Pulmonary artery endothelial cell (primary cell): ENCODE data around the gene ADAMTS17. TPM values are rescaled to one million over a fixed set of nuclear protein-coding genes. Genes with fewer than 3 reads are reported as not detected.

Experiments used
- DNase-seq: peaks from one replicate; pipeline ENCODE4 v3.0.0-alpha.2; 2011; ENCODE audit warnings: low read depth, low spot score
- total RNA-seq: library from RNA; depleted of rRNA; stranded (reverse); fragments of >200 nt; gene quantifications from 2 replicates; pipeline ENCODE4 v1.2.3, GENCODE V29; 2014

Gene ADAMTS17
- total RNA-seq, 1 donor from 2014 or later, result 0.13 TPM

- no peak for DNase-seq
Measured at GRCh38 chr15:100174159-100174903, 167.4 kb downstream of the ADAMTS17 start.

- DNase-seq, result no peak
Measured at GRCh38 chr15:100172356-100173024, 169.3 kb downstream of the ADAMTS17 start.

DNA sequence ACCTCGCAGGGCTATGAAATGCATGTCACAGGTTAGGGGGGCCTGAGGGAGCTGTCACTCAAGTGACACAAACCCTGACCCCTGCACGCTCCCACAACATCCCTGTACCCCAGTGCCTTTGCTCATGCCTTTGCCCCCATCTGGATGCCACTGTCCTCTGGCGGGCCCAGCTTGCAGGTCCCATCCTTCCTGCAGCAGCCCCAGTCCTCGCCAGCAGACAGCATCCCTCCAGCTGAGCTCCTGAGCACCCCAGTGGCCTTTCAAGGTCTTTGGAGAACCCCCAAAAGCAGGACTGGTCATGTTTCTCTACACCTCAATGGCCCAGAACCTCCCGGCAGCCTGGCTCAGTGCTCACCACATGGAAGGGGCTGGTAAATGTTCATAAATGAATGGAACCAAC lies 170.4 kb downstream of the ADAMTS17 start:
- no peak for DNase-seq

GRCh38 chr15:100170291-100171210 lies 171.2 kb downstream of the ADAMTS17 start:
- DNase-seq, result no peak

- no peak for DNase-seq
Measured at GRCh38 chr15:100169615-100170290, 172.0 kb downstream of the ADAMTS17 start.

GRCh38 chr15:100168787-100169186 lies 173.0 kb downstream of the ADAMTS17 start:
- no peak for DNase-seq

DNA sequence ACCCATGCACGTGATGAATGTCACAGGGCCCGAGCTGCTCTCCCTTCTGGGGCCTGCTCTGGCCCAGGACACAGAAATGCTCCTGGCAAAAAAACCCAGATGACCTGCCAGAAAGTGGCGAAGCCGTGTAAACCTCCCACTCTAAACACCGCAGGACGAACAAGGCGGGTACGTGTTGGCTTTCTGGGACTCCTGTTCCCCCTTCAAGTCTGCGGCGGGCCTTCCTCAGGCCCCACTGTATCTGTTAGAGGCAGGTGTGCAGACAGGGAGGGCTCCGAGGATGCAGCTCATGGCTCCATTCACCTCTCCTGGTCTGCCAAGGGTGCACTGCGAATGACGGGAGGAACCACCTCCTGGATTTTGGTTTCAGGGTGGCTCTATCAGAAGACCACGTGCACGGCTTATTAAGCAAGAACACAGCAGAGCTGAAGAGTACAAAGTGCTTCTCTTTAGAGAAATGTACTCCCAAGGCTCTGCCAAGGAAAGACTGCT lies 173.8 kb downstream of the ADAMTS17 start:
- DNase-seq, result no peak

DNA sequence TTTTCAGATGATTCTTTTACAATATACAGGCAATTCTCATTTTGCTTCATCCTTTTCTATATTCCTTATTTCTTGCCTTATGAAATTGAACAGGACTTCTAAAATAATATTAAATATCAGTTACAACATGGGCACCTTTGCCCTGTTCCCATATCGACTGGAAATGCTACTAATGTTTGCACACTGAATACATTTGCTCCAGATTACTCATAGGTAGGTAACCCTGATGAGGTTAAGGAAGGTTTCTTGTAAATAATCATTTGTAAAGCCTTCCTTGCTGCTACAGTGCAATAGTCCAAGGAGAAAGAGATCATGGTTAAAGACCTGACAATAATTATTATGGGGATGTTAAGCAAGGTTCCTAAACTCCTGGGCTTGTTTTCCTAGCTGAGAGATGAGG lies 175.5 kb downstream of the ADAMTS17 start:
- DNase-seq, result no peak

GRCh38 chr15:100163961-100164360 lies 177.8 kb downstream of the ADAMTS17 start:
- no peak for DNase-seq

DNA sequence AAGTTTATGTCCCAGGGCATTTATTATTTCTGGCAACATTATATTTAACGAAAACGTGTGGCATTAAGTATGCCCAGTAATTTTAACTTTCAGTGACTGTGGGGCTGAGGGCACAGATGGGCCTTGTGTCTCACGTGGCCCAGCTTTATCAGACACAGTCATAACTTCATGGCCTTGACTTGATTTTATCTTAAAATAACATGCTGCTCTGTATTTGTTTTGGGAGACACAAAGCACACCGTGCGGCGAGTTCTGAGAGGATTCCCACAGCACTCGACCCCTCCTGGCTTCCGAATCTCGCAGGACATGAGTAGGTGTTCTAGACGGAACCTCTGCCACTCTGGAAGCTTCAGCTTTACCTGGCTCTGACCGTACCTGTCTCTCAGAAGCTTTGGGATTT lies 180.8 kb downstream of the ADAMTS17 start:
- DNase-seq, result no peak

DNA sequence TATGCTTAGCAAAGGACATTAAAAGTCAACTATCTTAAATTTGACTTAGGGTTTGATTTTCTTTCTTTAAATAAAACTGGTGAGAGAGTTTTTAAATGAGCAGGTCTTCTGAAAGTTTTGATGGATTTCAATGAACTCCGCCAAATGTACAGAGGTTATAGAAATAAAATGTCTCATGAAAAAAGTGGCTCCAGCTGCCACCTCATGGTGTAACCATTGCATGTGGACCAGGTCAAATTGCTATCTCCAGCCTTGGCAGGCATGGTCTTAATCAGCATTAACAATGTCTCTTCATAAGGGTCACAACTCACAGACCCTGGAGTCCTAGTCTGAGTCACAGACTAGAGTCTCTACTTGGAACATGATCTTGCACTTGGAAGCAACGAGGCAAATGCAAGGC lies 182.3 kb downstream of the ADAMTS17 start:
- DNase-seq, result no peak

DNA sequence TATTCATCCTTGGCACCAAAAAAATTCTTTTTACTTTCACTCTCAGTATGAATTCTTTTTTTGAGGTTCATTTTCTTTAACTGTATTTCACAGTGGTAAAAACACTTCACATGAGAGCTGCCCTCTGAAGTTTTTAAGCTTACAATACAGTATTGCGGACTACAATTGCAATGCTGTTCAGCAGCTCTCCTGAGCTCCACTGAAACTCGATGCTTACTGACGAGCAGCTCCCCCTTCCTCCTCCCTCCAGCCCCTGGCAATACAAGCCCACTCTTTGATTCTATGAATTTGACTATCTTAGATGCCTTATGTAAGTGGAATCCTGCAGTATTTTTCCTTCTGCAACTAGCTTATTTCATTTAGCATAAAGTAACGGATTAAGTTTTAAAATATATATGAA lies 183.4 kb downstream of the ADAMTS17 start:
- no peak for DNase-seq

- no peak for DNase-seq
Measured at GRCh38 chr15:100156201-100156600, 185.6 kb downstream of the ADAMTS17 start.

DNA sequence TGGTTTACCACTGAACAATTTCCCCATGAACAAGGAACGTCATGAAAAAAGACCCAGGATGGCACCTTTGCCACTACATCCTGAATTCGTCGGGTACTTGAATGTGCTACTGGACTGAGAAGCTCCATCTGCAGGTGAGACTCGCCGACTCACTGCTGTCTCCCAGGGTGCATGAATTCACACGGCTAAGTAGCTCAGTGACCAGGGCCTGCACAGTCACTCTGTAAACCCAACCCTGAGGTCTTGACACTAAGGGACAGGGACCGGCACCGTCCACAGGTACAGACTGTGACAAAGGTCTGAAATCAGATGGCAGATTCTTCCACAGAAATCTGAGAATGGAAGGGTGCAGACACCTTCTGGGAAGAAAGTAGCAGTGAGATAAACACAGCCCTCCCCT lies 187.4 kb downstream of the ADAMTS17 start:
- DNase-seq, result no peak

- DNase-seq, result no peak
Measured at GRCh38 chr15:100152463-100152862, 189.3 kb downstream of the ADAMTS17 start.

DNA sequence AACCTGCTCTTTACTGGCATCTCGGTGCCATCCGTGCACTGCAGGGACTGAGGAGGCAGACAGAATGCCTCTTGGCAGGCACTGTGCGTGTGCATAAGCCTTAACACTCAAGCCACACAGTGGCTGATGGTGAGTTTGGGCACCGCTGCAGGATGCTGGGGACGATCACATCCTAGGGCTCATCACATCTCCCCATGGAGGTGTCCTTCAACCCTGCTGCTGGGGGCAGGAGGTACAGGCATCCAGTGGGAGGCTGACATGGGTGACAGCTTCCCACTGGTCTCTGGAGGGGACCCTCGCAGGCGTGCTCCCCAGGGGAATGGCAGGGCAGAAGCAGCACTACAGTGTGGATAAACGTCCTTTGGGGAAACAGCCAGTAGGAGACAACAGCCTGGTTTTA lies 190.9 kb downstream of the ADAMTS17 start:
- no peak for DNase-seq

DNA sequence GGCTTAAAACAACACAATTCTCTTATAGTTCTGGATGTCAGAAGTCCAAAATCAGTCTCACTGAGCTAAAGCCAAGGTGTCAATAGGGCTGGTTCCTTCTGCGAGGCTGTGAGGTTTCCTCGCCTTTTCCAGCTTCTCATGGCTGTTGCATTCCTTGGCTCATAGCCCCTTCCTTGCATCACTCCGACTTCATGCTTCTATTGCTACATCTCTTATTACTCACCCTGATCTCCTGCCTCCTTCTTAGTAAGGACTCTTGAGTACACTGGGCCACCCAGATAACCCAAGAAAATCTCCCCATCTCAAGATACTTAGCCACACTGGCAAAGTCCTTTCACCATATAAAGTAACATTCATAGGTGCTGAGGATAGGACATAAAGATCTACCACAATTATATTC lies 193.9 kb downstream of the ADAMTS17 start:
- no peak for DNase-seq

GRCh38 chr15:100143378-100143777 lies 198.4 kb downstream of the ADAMTS17 start:
- DNase-seq, result no peak

DNA sequence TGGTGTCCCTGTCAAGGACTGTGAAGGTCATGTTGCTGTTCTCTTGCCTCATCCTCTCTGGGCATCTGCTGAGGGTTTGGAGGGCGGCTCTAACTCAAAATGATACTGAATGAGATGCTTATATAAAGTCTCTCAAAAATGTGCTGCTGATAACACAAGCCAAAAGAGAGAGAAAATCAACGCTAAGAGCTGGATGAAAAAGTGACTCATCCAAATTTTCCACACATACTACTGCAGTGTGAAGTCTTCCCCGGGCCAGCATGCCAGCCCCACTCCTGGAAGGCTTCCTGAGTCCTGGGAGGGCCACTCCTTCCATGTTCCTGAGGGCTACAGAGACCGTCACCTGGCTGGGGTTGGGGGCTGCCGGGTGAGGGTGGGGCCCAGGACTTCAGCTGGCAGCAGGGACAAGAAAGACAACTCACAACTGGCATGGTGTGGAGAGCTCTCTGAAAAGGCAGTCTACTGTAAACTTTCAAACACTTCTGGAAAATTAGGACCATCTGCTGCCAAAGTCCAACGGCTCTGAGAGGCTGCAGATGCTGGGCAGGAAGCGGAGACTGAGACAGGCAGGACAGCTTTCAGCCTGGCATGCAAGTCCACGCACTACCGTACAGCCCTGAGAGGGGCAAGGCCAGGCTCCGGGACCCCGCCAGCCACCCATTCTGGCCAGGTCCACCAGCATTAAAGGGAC lies 200.3 kb downstream of the ADAMTS17 start:
- no peak for DNase-seq

DNA sequence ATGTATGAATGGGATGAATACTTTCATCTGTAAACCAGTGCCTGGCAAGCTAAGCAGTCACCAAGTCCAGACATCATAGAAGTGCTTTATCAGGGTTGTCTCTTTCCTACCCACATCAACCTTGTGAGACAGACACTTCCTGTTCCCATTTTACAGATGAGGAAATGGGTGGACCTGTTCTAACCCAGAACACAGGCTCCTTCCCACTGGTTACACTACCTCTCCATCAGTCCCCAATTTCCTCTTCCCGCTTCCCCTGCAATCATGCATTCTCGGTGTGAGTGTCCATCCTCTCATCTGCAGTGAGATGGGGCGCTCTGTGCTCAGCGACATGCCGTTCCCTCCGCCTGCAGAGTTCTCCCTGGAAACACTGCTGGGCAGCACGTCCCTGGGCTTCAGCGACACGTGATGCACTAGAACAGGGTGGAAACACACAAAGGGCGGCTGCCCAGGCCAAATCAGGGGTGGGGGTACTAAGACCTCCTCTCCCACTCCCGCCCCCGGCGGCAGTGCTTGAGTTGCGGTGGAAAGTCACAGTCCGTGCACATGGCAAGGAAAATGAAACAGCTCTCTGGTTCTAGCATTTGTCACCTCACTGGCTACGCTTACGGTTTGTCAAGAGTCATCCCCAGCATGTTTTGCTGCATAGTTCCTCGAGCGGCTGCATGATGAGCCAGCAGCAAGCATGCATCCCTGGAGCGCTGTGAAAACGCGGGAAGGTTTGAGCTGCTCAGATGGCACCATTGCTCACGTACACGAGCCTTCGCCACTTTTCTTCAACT lies 201.1 kb downstream of the ADAMTS17 start:
- DNase-seq, result no peak
